PC-9 (cell line): ENCODE data around the gene TMEM106A. TPM values are rescaled to one million over a fixed set of nuclear protein-coding genes. Genes with fewer than 3 reads are reported as not detected.
A peak's percentile ranks its signal among the peaks of the same experiment; 100 is the strongest.
"Not testable (repeated sequence)": the region's sequence is repeated elsewhere in the genome, so short reads cannot be mapped to it uniquely, and the experiment has no call there.

Source experiments
- BruUV-seq: library from RNA; stranded (reverse); fragments of 400-500 nt; replicated peaks from 2 replicates; lab custom pipeline; 2021; lab: Mats Ljungman, UMichigan
- CTCF ChIA-PET: fragments of 300-600 bp; sonication (Branson Sonifier 250); formaldehyde crosslinking; loops from one replicate; lab custom pipeline; 2022; ENCODE audit warnings: antibody characterized with exemption; lab: Charles Lee
- POLR2A ChIA-PET: fragments of 300-600 bp; sonication (Branson Sonifier 250); formaldehyde crosslinking; loops from one replicate; lab custom pipeline; 2022; ENCODE audit warnings: antibody characterized with exemption; ENCODE audit not compliant: unreplicated experiment; lab: Charles Lee
- DNase-seq, 2 experiments: peaks; one replicate each; pipeline versions ENCODE4 v3.0.0 to v3.0.0-alpha.2; 2015 to 2022; ENCODE audit warnings: mixed read lengths in 1 of 2
- H2AFZ ChIP-seq: fragments of 200-600 bp; sonication (generic); 2 replicates; pipeline ENCODE4 v1.8.1; 2017; ENCODE audit warnings: antibody characterized with exemption
- H3F3A ChIP-seq: fragments of 200-600 bp; sonication (generic); 2 replicates; pipeline ENCODE4 v1.8.1; 2017; ENCODE audit warnings: antibody characterized with exemption, mild to moderate bottlenecking, low read depth; ENCODE audit not compliant: insufficient read depth
- H3K27ac ChIP-seq: fragments of 200-600 bp; sonication (generic); 2 replicates; pipeline ENCODE4 v1.6.1; 2016; ENCODE audit warnings: mixed run types
- H3K27me3 ChIP-seq: fragments of 200-600 bp; sonication (generic); 2 replicates; pipeline ENCODE4 v1.6.1; 2016; ENCODE audit warnings: low read depth, mixed run types; ENCODE audit not compliant: insufficient read depth
- H3K36me3 ChIP-seq: fragments of 200-600 bp; sonication (generic); 2 replicates; pipeline ENCODE4 v1.6.1; 2016; ENCODE audit warnings: low read depth, mixed run types
- H3K4me1 ChIP-seq: fragments of 200-600 bp; sonication (generic); replicated peaks from 2 replicates; pipeline ENCODE4 v1.6.1; 2016; ENCODE audit warnings: mixed run types; ENCODE audit not compliant: insufficient read depth
- H3K4me2 ChIP-seq: fragments of 200-600 bp; sonication (generic); 2 replicates; pipeline ENCODE4 v1.6.1; 2017; ENCODE audit warnings: mixed run types
- H3K4me3 ChIP-seq: fragments of 200-600 bp; sonication (generic); 2 replicates; pipeline ENCODE4 v1.6.1; 2016; ENCODE audit warnings: mixed run types
- H3K79me2 ChIP-seq: fragments of 200-600 bp; sonication (generic); 2 replicates; pipeline ENCODE4 v1.6.1; 2017; ENCODE audit warnings: low read depth, mixed run types
- H3K9me2 ChIP-seq: fragments of 200-600 bp; sonication (generic); 2 replicates; pipeline ENCODE4 v1.8.1; 2017; ENCODE audit warnings: mild to moderate bottlenecking; ENCODE audit not compliant: insufficient read depth
- H3K9me3 ChIP-seq: fragments of 200-600 bp; sonication (generic); 2 replicates; pipeline ENCODE4 v1.8.1; 2016; ENCODE audit warnings: low read depth; ENCODE audit not compliant: insufficient read depth
- H4K20me1 ChIP-seq: fragments of 200-600 bp; sonication (generic); 2 replicates; pipeline ENCODE4 v1.8.1; 2017; ENCODE audit not compliant: insufficient read depth
- EZH2 ChIP-seq: fragments of 200-600 bp; sonication (generic); IDR thresholded peaks from 2 replicates; pipeline ENCODE4 v1.8.0; 2017; ENCODE audit warnings: antibody characterized with exemption, low read depth
- intact Hi-C: fragments of 100-400 bp; cut with micrococcal nuclease; formaldehyde crosslinking; loops from one replicate; pipeline ENCODE4 v1.10.0; 2022; ENCODE audit not compliant: unreplicated experiment
- total RNA-seq: library from RNA; stranded (reverse); gene quantifications from 2 replicates; pipeline ENCODE4 v1.2.3, GENCODE V29; 2021
- TF ChIP-seq, protein P1 (sequence below): fragments of 200-600 bp; sonication (generic); conservative IDR thresholded peaks from 2 replicates; pipeline ENCODE4 v1.6.1; 2017; ENCODE audit warnings: mixed run types, antibody characterized with exemption, mild to moderate bottlenecking, moderate library complexity

The TMEM106A gene
- total RNA-seq, 1 experiment from 2014 or later, result 8.3 TPM

DNA sequence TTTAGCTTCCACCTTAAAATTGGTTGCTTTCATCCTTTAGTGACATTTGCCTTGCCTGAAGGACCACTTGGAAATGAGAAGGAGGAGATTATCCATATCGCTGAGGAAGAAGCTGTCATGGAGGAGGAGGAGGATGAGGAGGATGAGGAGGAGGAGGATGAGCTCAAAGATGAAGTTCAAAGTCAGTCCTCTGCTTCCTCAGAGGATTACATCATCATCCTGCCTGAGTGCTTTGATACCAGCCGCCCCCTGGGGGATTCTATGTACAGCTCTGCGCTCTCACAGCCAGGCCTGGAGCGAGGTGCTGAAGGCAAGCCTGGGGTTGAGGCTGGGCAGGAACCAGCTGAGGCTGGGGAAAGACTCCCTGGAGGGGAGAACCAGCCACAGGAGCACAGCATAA, 11.5 kb upstream of the TMEM106A start:
- no peaks in the 10 kb centered on the region for H3K9me3 ChIP-seq
- POLR2A ChIA-PET, result no interaction called here
- H3F3A ChIP-seq, result peaks cover 13% of the 10 kb centered on the region; the same call in 1 of the 2 replicates

DNA sequence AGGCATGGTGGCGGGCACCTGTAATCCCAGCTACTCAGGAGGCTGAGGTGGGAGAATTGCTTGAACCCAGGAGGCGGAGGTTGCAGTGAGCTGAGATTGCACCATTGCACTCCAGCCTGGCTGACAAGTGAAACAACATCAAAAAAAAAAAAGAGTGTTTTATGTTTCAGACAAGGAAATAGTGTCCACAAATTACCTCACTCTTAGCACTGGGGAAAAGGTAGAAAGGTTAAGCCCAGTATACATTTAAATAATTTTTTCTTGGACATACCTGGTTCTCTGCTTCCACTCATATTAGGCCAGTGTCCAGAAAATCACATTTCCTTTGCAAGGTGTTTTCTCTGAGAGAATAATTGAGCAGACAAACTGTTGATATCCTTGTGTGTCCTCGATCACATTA, 8.7 kb upstream of the TMEM106A start:
- POLR2A ChIA-PET, H3K4me1 ChIP-seq, H2AFZ ChIP-seq, H4K20me1 ChIP-seq, H3K9me2 ChIP-seq, H3K79me2 ChIP-seq, H3K9me3 ChIP-seq, H3K27me3 ChIP-seq, BruUV-seq, H3F3A ChIP-seq, H3K4me3 ChIP-seq, intact Hi-C loops, CTCF ChIA-PET: not testable (repeated sequence)
- Histone ChIP-seq H3K36me3 (peaks cover 32% of the 10 kb centered on the region), H3K27ac (peak overlapping the region; percentile 56), H3K4me2 (peak overlapping the region; percentile 18; the same call in 1 of the 2 replicates)
- peak in 1 of 2 experiments; percentile 63 for DNase-seq

More for the DNA sequence above, 11.5 kb upstream of the TMEM106A start:
- Histone ChIP-seq H3K4me2 (no peak overlapping the region), H3K27ac (no peak overlapping the region), H3K27me3 (no peaks in the 10 kb centered on the region), H3K36me3 (peaks cover 39% of the 10 kb centered on the region; the same call in 1 of the 2 replicates), H3K79me2 (no peaks in the 10 kb centered on the region), H2AFZ (no peak overlapping the region), H3K9me2 (no peaks in the 10 kb centered on the region), H3K4me1 (peaks cover 9% of the 10 kb centered on the region), H4K20me1 (no peaks in the 10 kb centered on the region), H3K4me3 (no peak overlapping the region)
- intact Hi-C loops, result no loop called here
- DNase-seq, result no peak
- CTCF ChIA-PET, result no interaction called here
- no peak for TF ChIP-seq EZH2
- TF ChIP-seq, protein P1, sequence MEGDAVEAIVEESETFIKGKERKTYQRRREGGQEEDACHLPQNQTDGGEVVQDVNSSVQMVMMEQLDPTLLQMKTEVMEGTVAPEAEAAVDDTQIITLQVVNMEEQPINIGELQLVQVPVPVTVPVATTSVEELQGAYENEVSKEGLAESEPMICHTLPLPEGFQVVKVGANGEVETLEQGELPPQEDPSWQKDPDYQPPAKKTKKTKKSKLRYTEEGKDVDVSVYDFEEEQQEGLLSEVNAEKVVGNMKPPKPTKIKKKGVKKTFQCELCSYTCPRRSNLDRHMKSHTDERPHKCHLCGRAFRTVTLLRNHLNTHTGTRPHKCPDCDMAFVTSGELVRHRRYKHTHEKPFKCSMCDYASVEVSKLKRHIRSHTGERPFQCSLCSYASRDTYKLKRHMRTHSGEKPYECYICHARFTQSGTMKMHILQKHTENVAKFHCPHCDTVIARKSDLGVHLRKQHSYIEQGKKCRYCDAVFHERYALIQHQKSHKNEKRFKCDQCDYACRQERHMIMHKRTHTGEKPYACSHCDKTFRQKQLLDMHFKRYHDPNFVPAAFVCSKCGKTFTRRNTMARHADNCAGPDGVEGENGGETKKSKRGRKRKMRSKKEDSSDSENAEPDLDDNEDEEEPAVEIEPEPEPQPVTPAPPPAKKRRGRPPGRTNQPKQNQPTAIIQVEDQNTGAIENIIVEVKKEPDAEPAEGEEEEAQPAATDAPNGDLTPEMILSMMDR, result no peak
- no TSS peak for BruUV-seq

DNA sequence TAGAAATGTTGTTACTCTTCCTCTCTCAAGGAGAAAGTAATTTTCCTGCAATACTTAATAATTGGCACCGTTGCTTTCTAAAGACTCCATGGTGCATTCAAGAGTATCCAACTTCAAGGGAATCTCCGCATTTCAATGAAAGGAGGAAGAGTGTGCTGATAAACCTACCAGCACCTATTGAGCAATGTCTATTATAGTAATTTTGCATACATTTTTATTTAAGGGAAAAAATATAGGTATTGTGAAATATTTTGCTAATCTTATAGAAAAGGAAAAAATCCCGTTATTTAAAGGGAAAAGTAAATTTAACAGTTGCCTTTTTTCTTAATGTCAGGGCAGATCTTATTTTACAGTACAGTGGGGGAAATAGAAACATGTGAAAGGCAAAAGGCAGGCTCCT, 1.1 kb upstream of the TMEM106A start:
- no peak for DNase-seq
- peaks cover 31% of the 10 kb centered on the region for H3F3A ChIP-seq
- H3K9me3 ChIP-seq, result no peaks in the 10 kb centered on the region
- TF ChIP-seq, protein P1, result no peak
- TF ChIP-seq EZH2, result no peak
- no peaks in the 10 kb centered on the region for H3K9me2 ChIP-seq
- no peaks in the 10 kb centered on the region for H3K79me2 ChIP-seq
- no peaks in the 10 kb centered on the region for H3K27me3 ChIP-seq
- H3K36me3 ChIP-seq, result peaks cover 15% of the 10 kb centered on the region; the same call in 1 of the 2 replicates
- peaks cover 16% of the 10 kb centered on the region for H3K4me1 ChIP-seq
- intact Hi-C loops, result no loop called here
- CTCF ChIA-PET, result no interaction called here
- peak overlapping the region; percentile 86 for H3K4me2 ChIP-seq
- no TSS peak for BruUV-seq
- peak overlapping the region; percentile 60 for H3K27ac ChIP-seq
- POLR2A ChIA-PET, result no interaction called here
- H2AFZ ChIP-seq, result no peak overlapping the region
- H3K4me3 ChIP-seq, result peak overlapping the region; percentile 70
- no peaks in the 10 kb centered on the region for H4K20me1 ChIP-seq

DNA sequence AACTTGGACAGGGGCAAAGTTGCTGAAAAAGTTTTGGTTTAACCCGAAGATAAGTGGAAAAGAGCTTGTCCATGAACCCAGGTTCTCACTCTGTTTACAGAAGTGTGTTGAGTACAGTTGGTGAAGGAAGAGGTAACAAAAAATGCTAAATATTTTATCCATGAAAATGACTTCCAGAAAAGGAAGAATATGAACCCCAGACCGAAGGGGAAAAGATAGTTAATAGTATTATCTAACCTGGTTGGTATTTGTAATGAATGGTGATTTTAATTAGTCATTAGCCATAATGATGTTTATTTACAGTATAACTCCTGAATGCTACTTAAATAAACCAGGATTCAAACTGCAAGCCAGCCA, 574 bp upstream of the TMEM106A start:
- H3K36me3 ChIP-seq, result peaks cover 15% of the 10 kb centered on the region; the same call in 1 of the 2 replicates
- no peaks in the 10 kb centered on the region for H3K27me3 ChIP-seq
- H3F3A ChIP-seq, result peaks cover 31% of the 10 kb centered on the region
- CTCF ChIA-PET, result interaction anchor here (1.2 kb wide), 1 partner anchor 105 kb away, joined by 4 read pairs; no protein-coding TSS in a partner anchor
- no peaks in the 10 kb centered on the region for H3K9me2 ChIP-seq
- peak overlapping the region; percentile 78 for H2AFZ ChIP-seq
- peak overlapping the region; percentile 60 for H3K27ac ChIP-seq
- no peak for DNase-seq
- H3K79me2 ChIP-seq, result no peaks in the 10 kb centered on the region
- H4K20me1 ChIP-seq, result no peaks in the 10 kb centered on the region
- POLR2A ChIA-PET, result interaction anchor here (0.6 to 2.1 kb wide), 3 partner anchors 12 to 177 kb away, joined by 4 to 14 read pairs (median 8); no protein-coding TSS in a partner anchor
- peak overlapping the region; percentile 70 for H3K4me3 ChIP-seq
- intact Hi-C loops, result no loop called here
- H3K4me1 ChIP-seq, result peaks cover 16% of the 10 kb centered on the region
- no peak for TF ChIP-seq EZH2
- TF ChIP-seq, protein P1, result no peak
- BruUV-seq, result TSS peak; percentile 94
- H3K9me3 ChIP-seq, result no peaks in the 10 kb centered on the region
- H3K4me2 ChIP-seq, result peak overlapping the region; percentile 86
